HG02763 (cell line): ENCODE measurements around the gene HK1.

Experiments
- ATAC-seq: cut with Tn5 transposase; IDR thresholded peaks from one replicate; pipeline ENCODE4 v1.9.1; 2021; ENCODE audit warnings: mild to moderate bottlenecking, moderate library complexity; ENCODE audit not compliant: unreplicated experiment

Gene HK1

GRCh38 chr10:69415049-69415448 is 136.8 kb downstream of the HK1 start:
- ATAC-seq = no peak

GRCh38 chr10:69415951-69416350 is 137.7 kb downstream of the HK1 start:
- no peak for ATAC-seq

GRCh38 chr10:69416695-69417094 is 138.4 kb downstream of the HK1 start, which contains the start of gene TACR2:
TSS of gene TACR2 (minus strand) at chr10:69416918. CDS start at chr10:69416323, 595 bp downstream.
- no peak for ATAC-seq

- no peak for ATAC-seq
Measured at GRCh38 chr10:69417542-69417941, 139.2 kb downstream of the HK1 start.

- ATAC-seq = no peak
Measured at GRCh38 chr10:69418052-69418752, 139.9 kb downstream of the HK1 start.

GRCh38 chr10:69419096-69419743 is 140.9 kb downstream of the HK1 start:
- ATAC-seq = no peak

GRCh38 chr10:69419744-69420126 is 141.4 kb downstream of the HK1 start:
- no peak for ATAC-seq

- no peak for ATAC-seq
Measured at GRCh38 chr10:69421611-69422308, 143.5 kb downstream of the HK1 start.

GRCh38 chr10:69422676-69423075 is 144.4 kb downstream of the HK1 start:
- no peak for ATAC-seq

GRCh38 chr10:69425041-69425440 is 146.7 kb downstream of the HK1 start:
- no peak for ATAC-seq

- no peak for ATAC-seq
Measured at GRCh38 chr10:69425511-69426298, 147.4 kb downstream of the HK1 start.

- ATAC-seq = no peak
Measured at GRCh38 chr10:69426376-69426727, 148.1 kb downstream of the HK1 start.

- no peak for ATAC-seq
Measured at GRCh38 chr10:69428165-69428564, 149.9 kb downstream of the HK1 start.

GRCh38 chr10:69434169-69434568 is 155.9 kb downstream of the HK1 start:
- ATAC-seq = no peak

GRCh38 chr10:69434926-69435325 is 156.6 kb downstream of the HK1 start:
- ATAC-seq = no peak

- no peak for ATAC-seq
Measured at GRCh38 chr10:69435966-69436520, 157.7 kb downstream of the HK1 start.

- ATAC-seq = no peak
Measured at GRCh38 chr10:69437321-69438259, 159.3 kb downstream of the HK1 start.

GRCh38 chr10:69438536-69439349 is 160.4 kb downstream of the HK1 start:
- no peak for ATAC-seq

GRCh38 chr10:69439350-69439739 is 161.0 kb downstream of the HK1 start:
- ATAC-seq = no peak
